Transverse colon (tissue), 4 donors: ENCODE measurements around the gene GJB4.

Experiments
- CTCF ChIP-seq, 5 experiments: fragments of 200-600 bp in 3 of 5; fragments of 450-650 bp in 2 of 5; sonication (generic) in 3 of 5; IDR thresholded peaks; 1 replicate in 2 of 5; 2 replicates in 3 of 5; pipeline ENCODE4 v1.5.1; 2016 to 2017; ENCODE audit warnings: antibody characterized with exemption in 5 of 5, inconsistent platforms in 3 of 5, mild to moderate bottlenecking in 2 of 5, moderate library complexity in 1 of 5
- POLR2AphosphoS5 ChIP-seq, 3 donors: sonication (generic); formaldehyde crosslinking; IDR thresholded peaks; one replicate each; pipeline ENCODE4 v1.6.1; 2016; ENCODE audit warnings: antibody characterized with exemption in 3 of 3

GRCh38 chr1:34746785-34747637 is 12.5 kb upstream of the GJB4 start:
- no peak for TF ChIP-seq CTCF (IDR thresholded peaks at IDR 0.05)
- no peak for TF ChIP-seq POLR2AphosphoS5 (IDR thresholded peaks at IDR 0.05)
